HPDE6-E6E7 (cell line): ENCODE measurements around the gene TBC1D5.
"Not testable (repeated sequence)": the region's sequence is repeated elsewhere in the genome, so short reads cannot be mapped to it uniquely, and the experiment has no call there.

Experiments used
- DNase-seq: peaks from one replicate; pipeline ENCODE4 v3.0.0; 2011; ENCODE audit warnings: missing footprints; ENCODE audit errors: extremely low spot score

The TBC1D5 gene

DNA sequence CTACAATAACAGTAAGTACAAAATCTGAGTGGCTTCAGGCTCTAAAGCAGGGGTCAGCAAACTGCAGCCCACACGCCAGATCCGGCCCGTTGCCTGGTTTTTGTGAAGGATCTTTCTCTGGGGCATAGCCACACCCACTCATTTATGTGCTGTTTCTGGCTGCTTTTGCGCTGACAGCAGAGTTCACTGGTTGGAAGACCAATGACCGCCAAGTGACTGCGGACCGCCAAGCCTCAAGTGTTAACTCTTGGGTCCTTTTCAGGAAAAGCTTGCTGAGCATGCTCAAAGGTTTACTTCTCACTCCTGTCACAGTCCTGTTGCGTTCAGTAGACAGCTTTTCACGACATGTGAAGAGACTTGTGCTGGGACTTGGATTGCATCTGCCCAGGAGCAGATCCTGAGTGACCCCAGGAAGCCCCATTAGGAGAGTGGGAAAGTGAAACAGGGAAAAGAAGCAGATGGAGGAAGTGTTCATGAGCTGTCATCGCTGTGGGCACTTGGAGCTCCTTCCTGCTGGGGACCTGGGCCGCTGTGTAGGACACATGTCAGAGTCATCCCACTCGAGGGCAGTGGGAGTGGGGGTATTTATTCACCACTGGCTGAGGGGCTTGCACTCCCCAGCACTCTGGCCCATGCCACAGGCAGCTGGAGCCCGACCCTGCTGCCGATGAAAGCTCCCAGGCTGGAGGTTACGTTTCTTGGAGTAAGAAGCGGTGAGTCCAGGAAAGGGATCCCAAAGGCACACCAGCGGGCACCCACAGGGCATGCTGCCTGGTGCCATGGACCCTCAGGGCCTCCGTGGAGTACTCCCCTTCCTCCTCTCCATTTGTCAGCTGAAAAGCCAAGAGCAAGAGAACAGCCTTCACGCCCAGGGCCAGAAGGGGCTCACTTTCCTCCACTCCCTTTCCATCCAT, 608.5 kb downstream of the TBC1D5 start:
- no peak for DNase-seq

DNA sequence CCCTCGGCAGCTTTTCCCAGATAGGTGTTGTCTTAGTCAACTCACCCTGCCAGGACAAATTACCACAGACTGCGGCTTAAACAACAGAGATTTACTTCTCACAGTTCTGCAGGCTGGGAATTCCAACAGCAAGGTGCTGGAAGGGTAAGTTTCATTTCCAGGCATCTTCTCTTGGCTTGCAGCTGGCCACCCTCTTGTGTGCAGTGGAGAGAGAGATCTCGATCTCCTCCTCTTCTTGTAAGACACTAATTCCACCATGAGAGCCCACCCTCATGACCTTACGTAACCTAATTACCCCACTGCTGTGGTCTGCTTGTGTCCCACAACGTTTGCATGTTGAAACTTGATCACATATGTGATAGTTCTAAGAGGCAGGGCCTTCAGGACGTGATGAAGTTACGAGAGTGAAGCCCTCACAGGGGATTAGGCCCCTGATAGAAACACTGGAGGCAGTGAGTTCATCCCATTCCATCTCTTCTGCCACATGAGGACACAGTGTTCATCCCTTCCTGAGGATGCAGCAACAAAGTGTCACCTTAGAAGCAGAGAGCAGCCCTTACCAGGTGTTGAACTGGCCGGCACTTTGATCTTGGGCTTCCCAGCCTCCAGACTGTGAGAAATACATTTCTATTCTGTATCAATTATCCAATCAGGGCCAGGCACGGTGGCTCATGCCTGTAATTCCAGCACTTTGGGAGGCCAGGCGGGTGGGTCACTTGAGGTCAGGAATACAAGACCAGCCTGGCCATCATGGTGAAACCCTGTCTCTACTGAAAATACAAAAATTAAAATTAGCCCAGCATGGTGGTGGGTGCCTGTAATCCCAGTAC, 609.9 kb downstream of the TBC1D5 start:
- DNase-seq = no peak

DNA sequence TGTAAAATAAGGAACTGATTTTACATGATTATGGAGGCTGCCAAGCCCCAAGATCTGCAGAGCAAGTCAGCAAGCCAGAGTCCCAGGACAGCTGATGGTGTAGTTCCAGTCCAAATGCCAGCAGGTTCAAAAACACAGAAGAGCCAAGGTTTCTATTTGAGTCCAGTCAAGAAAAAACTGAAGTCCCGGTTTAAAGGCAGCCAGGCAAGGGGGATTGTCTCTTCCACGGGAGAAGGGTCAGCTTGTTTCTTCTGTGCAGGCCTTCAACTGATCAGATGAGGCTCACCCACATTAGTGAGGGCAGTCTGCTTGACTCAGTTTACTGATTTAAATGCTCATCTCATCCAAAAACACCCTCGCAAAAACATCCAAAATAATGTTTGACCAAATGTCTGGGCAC, 611.5 kb downstream of the TBC1D5 start:
- DNase-seq = no peak

DNA sequence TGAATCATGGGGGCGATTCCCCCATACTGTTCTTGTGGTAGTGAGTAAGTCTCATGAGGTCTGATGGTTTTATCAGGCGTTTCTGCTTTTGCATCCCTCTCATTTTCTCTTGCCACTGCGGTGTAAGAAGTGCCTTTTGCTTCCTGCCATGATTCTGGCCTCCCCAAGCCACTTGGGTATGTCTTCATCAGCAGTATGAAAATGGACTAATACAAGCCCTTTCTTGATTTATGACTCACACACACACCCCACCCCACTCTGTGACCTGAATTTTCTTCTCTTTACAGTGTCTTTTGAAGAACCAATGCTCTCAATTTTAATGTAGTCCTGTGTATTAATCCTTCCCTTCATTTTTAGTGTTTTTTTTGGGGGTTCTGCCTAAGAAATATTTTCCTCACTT, 612.9 kb downstream of the TBC1D5 start:
- DNase-seq = no peak

DNA sequence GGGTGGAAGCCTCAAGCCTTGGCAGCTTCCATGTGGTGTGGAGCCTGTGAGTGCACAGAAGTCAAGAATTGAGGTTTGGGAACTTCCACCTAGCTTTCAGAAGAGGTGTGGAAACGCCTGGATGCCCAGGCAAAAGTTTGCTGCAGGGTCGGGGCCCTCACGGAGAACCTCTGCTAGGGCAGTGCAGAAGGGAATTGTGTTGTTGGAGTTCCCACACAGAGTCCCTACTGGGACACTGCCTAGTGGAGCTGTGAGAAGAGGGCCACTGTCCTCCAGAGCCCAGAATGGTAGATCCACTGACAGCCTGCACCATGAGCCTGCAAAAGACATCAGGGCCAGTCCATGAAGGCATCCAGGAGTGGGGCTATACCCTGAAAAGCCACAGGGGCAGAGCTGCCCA, 613.8 kb downstream of the TBC1D5 start:
- not testable (repeated sequence) for DNase-seq

DNA sequence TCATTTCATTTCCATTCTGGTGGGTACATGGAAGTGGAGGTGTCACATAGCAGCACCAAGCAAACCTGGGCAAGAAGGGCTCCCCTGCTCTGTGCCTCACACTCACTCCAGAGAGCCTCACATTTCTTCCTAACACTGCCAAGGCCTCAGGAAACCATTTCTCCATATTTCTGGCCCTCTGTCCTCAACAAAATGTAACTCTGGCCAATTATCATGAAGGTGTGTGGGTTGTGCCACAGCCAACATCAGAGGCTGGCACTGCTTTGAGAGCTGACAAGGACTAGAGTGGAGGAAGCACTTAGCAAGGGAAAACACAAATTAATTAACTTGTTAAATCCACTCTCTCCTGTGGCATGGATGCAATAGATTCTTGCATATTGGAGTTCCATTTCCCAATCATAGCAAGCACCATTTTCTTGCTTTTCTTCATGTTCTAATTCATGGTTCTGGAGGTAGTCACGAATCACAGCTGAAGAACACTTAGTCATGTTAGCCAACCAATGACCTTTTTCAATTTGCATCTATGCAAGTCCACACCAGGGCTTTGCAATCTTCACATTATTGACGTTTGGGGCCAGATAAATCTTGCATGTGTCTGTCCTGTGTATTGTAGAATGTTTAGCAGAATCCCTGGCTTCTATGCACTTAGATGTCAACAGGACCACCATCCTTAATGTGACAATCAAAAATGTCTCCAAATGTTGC, 616.5 kb downstream of the TBC1D5 start:
- no peak for DNase-seq

DNA sequence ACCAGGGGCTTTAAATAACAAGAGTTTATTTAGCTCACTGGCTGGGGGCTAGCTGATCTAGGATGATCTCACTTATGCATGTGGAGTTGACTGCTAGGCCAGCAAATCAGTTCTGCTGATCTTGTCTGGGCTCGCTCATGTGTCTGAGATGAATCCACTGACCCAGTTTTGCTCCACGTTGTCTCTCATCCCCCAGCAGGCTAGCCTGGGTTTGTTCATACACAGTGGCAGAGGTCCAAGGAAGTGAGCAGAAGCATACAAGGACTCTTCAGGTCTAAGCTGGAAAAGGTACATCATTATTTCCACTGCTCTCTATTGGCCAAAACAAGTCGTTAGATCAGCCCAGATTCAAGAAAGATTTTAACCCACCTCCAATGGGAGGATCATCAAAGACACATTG, 619.7 kb downstream of the TBC1D5 start:
- DNase-seq = no peak

DNA sequence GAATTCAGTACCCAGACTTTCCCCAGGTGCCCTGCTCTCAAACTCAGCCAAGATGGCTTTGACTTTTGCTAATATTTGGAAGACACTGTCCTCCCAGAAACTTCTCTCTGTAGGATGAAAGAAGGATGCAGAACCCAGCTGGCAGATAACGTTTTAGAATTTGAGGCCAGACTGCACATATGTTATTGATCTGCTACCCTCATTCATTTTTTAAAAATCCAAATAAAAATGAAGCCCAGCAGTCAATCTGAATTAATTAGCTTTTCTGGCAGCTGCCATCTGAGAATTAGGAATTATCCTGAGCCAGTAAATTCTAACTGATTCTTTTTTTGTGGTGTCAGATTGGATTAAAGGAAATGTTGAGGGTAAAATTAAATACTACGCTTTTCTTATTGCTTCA, 621.1 kb downstream of the TBC1D5 start:
- no peak for DNase-seq

DNA sequence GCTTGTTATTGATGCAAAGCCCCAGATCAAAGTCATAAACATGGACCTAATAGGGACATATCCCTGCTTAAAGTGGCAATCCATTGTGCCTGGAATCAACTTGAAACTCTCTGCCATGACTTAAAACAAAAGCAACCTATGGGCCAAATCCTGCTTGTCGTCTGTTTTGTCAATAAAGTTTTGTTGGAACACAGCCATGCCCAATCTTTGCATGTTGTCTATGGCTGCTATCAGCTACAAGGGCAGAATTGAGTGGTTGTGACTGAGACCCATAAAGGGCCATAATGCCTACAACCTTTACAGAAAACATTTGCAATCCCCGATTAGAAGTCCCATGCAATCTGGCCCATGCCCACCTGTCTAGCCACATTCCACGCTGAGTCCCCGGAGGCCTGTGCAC, 622.3 kb downstream of the TBC1D5 start:
- no peak for DNase-seq

DNA sequence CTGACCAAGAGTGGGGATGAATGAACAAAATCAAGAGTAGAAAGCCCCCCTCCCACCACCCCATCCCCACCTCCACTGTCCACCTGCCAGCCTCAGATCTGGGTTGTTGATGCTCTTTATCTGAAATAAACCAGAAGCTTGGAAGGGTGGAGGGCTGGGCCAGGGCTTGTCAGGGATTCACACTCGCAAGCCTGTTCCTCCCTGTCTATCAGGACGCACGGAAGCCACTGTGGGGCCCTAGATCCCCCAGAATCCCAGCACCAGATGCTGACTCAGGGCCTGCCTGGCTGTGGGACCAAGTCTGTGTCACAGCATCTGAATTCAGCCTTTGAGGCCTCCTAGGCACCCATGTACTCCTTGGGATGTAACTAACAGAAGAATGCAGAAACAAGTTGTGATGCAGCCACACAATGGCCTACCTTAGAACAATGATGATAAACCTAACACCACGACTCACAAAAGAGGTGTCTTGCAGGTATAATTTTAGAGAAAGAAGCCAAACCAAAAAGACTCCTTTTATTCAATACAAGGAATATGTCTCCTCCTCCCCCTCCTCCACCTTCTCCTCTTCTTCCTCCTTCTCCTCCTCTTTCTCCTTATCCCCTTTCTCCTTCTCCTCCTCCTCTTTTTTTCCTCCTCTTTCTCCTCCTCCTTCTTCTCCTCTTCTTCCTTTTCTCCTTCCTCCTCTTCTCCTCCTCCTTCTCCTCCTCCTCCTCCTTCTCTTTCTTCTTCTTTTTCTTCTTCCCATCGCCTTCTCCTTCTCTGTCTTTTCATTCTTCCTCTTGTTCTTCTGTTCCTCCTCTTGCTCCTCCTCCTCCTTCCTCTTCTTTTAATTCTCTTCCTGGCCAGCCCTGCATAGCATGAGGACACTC, 623.0 kb downstream of the TBC1D5 start:
- DNase-seq = no peak

DNA sequence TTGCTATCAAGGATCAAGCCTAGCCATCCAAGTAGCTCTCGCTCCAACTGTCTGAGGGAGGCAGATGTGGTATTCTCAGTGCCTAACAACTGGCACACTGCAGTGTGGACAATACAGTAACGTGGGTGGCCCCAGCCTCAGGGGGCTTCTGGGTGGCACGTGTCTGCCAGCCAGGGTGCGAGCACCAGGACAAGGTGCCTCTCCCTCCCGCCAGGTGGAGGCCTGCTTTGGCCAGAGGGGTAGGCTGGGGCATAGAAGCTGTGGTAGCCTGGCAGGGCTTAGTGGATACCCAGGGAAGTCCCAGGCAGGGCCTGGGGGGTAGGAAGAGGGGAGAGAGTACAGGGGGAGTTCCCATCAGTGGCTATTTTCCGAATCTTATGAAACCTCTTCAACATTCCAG, 623.7 kb downstream of the TBC1D5 start:
- no peak for DNase-seq

DNA sequence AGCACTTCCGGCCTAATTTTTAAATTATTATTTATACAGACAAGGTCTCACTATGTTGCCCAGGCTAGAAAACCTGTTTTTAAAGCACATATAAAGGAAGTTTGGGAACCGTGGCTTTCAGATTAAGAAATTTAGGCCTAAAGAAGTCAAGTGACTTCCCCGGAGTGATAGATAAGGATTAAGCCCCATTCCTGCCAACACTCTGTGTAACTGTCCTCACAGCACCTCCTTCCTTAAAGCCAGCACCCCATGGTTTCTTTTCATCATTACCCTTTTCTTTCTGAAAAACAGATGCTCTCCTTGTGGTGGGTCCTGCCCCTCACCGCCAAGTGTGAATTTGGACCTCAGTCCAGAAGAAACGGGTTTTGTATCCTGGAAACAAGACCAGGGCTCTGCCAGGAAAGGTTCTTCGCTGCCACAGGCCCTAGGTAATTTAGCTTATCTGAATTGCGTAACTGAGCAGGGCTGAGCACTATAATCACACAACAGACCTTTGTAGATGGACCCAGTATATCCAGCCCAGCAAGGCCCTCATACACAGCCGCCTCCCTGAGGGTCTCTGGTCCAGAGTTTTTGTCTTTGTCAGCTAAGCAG, 626.3 kb downstream of the TBC1D5 start:
- no peak for DNase-seq

DNA sequence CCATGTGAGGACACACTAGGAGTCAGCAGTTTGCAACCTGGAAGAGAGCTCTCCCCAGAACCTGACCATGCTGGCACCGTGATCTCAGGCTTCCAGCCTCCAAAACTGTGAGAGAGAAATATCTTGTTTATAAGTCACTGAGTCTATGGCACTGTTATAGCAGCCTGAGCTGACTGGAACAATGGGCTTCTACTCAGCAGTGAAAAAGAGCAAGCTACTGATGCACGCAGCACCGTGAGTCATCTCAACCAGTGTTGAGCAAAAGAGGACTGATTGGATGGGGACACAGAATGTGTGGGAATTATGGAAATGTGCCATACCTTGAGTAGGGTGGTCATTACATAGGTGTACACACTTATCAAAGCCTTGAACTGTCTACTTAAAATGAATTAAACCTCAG, 627.2 kb downstream of the TBC1D5 start:
- no peak for DNase-seq

DNA sequence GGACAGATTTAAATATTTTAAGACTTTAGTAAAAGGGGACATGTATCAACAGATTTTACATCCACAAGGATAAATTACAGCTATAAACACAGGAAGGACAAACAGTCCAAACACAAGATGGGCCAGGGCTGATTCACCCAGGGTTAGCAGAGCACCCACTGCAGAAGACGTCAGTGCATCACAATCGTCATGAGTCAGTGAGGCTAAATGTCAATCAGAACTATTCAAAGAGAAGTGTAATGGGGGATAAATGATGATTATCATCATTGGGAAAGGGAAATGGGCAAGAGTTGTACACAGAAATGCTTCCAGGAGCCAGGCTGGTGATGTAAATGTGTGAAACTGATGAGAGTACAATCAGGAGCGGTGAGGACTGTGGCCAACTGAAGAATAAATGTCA, 630.8 kb downstream of the TBC1D5 start:
- no peak for DNase-seq

DNA sequence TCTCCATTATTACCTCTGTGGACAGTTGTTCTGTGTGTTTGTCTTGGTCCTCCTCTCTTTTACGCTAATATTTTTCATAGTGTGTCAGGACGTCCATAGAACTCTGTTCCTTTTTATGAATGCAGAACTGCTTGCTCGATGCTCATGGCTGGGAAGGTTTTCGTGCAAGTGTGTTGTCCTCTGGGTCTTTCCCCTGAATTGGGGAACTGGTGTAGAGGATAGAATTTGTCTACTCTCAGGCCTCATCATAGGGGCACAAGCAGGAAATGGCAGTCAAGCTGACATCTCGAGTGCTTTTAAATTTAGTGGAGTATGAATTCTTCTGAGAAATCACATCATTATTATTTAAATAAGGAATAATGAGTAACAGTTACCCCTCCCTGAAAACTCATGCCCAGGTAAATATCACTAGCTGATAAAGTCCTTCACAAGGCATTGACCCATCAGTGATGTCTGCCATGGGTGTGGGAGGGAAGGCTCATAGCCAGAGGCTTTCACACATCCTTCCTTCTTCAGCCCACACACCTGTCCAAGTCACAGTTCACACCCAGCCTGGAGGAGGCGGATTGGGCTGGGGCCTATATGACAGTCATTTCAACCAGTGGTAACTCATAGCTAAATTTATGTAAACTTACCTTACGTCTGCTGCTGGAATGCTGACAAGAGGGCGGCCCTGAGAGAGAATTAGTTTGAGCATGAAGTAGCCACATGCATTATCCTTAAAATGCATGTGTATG, 631.6 kb downstream of the TBC1D5 start:
- DNase-seq = no peak
